H9 (cell line): Measurements from ENCODE around the gene CERS6. TPM values are rescaled to one million over a fixed set of nuclear protein-coding genes. Genes with fewer than 3 reads are reported as not detected.

ENCODE experiments used
- DNase-seq: peaks from one replicate; pipeline ENCODE4 v3.0.0-alpha.2; 2017
- H2AFZ ChIP-seq: one replicate; pipeline ENCODE4 v1.6.1; 2013; ENCODE audit warnings: mild to moderate bottlenecking, low read length, control low read depth, moderate library complexity
- H2AK5ac ChIP-seq: 2 replicates; pipeline ENCODE4 v1.6.1; 2013; ENCODE audit warnings: low read length, control low read depth, mixed read lengths; ENCODE audit not compliant: insufficient read length
- H2BK120ac ChIP-seq: one replicate; pipeline ENCODE4 v1.6.1; 2013; ENCODE audit warnings: low read depth, mild to moderate bottlenecking, low read length, control low read depth, inconsistent platforms; ENCODE audit not compliant: poor library complexity, severe bottlenecking
- H2BK12ac ChIP-seq: 2 replicates; pipeline ENCODE4 v1.6.1; 2013; ENCODE audit warnings: low read length, control low read depth, mixed read lengths, low read depth; ENCODE audit not compliant: insufficient read length
- H2BK15ac ChIP-seq: 2 replicates; pipeline ENCODE4 v1.6.1; 2013; ENCODE audit warnings: low read depth, low read length, control low read depth
- H2BK20ac ChIP-seq: one replicate; pipeline ENCODE4 v1.6.1; 2013; ENCODE audit warnings: low read depth, mild to moderate bottlenecking, low read length, control low read depth, inconsistent platforms; ENCODE audit not compliant: poor library complexity, severe bottlenecking
- H2BK5ac ChIP-seq: 2 replicates; pipeline ENCODE4 v1.6.1; 2013; ENCODE audit warnings: low read length, control low read depth, mixed read lengths; ENCODE audit not compliant: insufficient read length
- H3K14ac ChIP-seq: 2 replicates; pipeline ENCODE4 v1.6.1; 2013; ENCODE audit warnings: low read length, control low read depth; ENCODE audit not compliant: insufficient read depth
- H3K18ac ChIP-seq: 2 replicates; pipeline ENCODE4 v1.6.1; 2013; ENCODE audit warnings: low read depth, mild to moderate bottlenecking, mixed read lengths, low read length, control low read depth; ENCODE audit not compliant: insufficient read length
- H3K23ac ChIP-seq: 2 replicates; pipeline ENCODE4 v1.6.1; 2013; ENCODE audit warnings: low read length, control low read depth, mixed read lengths, low read depth; ENCODE audit not compliant: insufficient read length
- H3K23me2 ChIP-seq: 2 replicates; pipeline ENCODE4 v1.6.1; 2013; ENCODE audit warnings: low read depth, mild to moderate bottlenecking, mixed read lengths, low read length, control low read depth; ENCODE audit not compliant: insufficient read length, poor library complexity, severe bottlenecking
- H3K27ac ChIP-seq: 2 replicates; pipeline ENCODE4 v1.5.1; 2013; ENCODE audit warnings: low read length, control low read depth, mixed read lengths, low read depth; ENCODE audit not compliant: insufficient read length
- H3K27me3 ChIP-seq: 2 replicates; pipeline ENCODE4 v1.6.1; 2013; ENCODE audit warnings: low read length, control low read depth, inconsistent platforms; ENCODE audit not compliant: insufficient read depth
- H3K4ac ChIP-seq: 2 replicates; pipeline ENCODE4 v1.6.1; 2013; ENCODE audit warnings: low read depth, mild to moderate bottlenecking, control low read depth, inconsistent platforms, low read length, moderate library complexity
- H3K4me1 ChIP-seq: 2 replicates; pipeline ENCODE4 v1.6.1; 2013; ENCODE audit warnings: low read length, control low read depth, inconsistent platforms; ENCODE audit not compliant: insufficient read depth
- H3K4me2 ChIP-seq: 2 replicates; pipeline ENCODE4 v1.6.1; 2013; ENCODE audit warnings: low read length, control low read depth, mixed read lengths; ENCODE audit not compliant: insufficient read length, insufficient read depth
- H3K56ac ChIP-seq: 2 replicates; pipeline ENCODE4 v1.6.1; 2013; ENCODE audit warnings: low read depth, mild to moderate bottlenecking, mixed read lengths, low read length, control low read depth; ENCODE audit not compliant: insufficient read length
- H3K79me1 ChIP-seq: 2 replicates; pipeline ENCODE4 v1.6.1; 2013; ENCODE audit warnings: low read depth, mild to moderate bottlenecking, moderate library complexity, low read length, control low read depth, inconsistent platforms; ENCODE audit not compliant: insufficient read depth, poor library complexity, severe bottlenecking
- H3K79me2 ChIP-seq: 2 replicates; pipeline ENCODE4 v1.6.1; 2013; ENCODE audit warnings: low read length, control low read depth, inconsistent platforms; ENCODE audit not compliant: insufficient read depth
- H3K9ac ChIP-seq: 2 replicates; pipeline ENCODE4 v1.6.1; 2013; ENCODE audit warnings: low read length, control low read depth, mixed read lengths; ENCODE audit not compliant: insufficient read length; ENCODE audit errors: extremely low read depth
- H3K9me3 ChIP-seq: one replicate; pipeline ENCODE4 v1.6.1; 2013; ENCODE audit warnings: low read depth, low read length, inconsistent platforms; ENCODE audit not compliant: control insufficient read depth
- H3T11ph ChIP-seq: one replicate; pipeline ENCODE4 v1.6.1; 2013; ENCODE audit warnings: mild to moderate bottlenecking, low read length, control low read depth, inconsistent platforms
- H4K20me1 ChIP-seq: one replicate; pipeline ENCODE4 v1.6.1; 2013; ENCODE audit not compliant: control insufficient read depth, insufficient read length, insufficient read depth
- H4K5ac ChIP-seq: 2 replicates; pipeline ENCODE4 v1.6.1; 2013; ENCODE audit warnings: low read depth, mild to moderate bottlenecking, mixed read lengths, low read length, control low read depth; ENCODE audit not compliant: insufficient read length
- H4K8ac ChIP-seq: replicated peaks from 2 replicates; pipeline ENCODE4 v1.6.1; 2013; ENCODE audit warnings: low read length, control low read depth, mixed read lengths, low read depth; ENCODE audit not compliant: insufficient read length
- H4K91ac ChIP-seq: 2 replicates; pipeline ENCODE4 v1.6.1; 2013; ENCODE audit warnings: low read depth, mild to moderate bottlenecking, moderate library complexity, mixed read lengths, low read length, control low read depth; ENCODE audit not compliant: insufficient read length
- H3K27ac Mint-ChIP-seq, 3 experiments: 2 replicates in 2 of 3; 3 replicates in 1 of 3; pipeline ENCODE4 v1.8.0; 2020 to 2021; ENCODE audit warnings: mixed read lengths in 3 of 3, mild to moderate bottlenecking in 1 of 3, moderate library complexity in 1 of 3
- H3K27me3 Mint-ChIP-seq: 2 replicates; pipeline ENCODE4 v1.8.0; 2021; ENCODE audit warnings: low read depth, mild to moderate bottlenecking, moderate library complexity, mixed read lengths
- H3K36me3 Mint-ChIP-seq, 3 experiments: 2 replicates in 2 of 3; 3 replicates in 1 of 3; pipeline ENCODE4 v1.8.0; 2020 to 2021; ENCODE audit warnings: low read depth in 3 of 3, mixed read lengths in 3 of 3; ENCODE audit not compliant: insufficient read depth in 1 of 3
- H3K4me1 Mint-ChIP-seq, 2 experiments: 2 replicates each; pipeline ENCODE4 v1.8.0; 2020; ENCODE audit warnings: mixed read lengths in 2 of 2
- H3K4me3 Mint-ChIP-seq, 2 experiments: 2 replicates in 1 of 2; 3 replicates in 1 of 2; pipeline ENCODE4 v1.8.0; 2020 to 2021; ENCODE audit warnings: mild to moderate bottlenecking in 2 of 2, mixed read lengths in 2 of 2, moderate library complexity in 1 of 2
- H3K9me3 Mint-ChIP-seq, 2 experiments: 2 replicates in 1 of 2; 3 replicates in 1 of 2; pipeline ENCODE4 v1.8.0; 2020; ENCODE audit warnings: mild to moderate bottlenecking in 2 of 2, mixed read lengths in 2 of 2, moderate library complexity in 1 of 2
- CTCF ChIP-seq: fragments of 200-600 bp; sonication (generic); conservative IDR thresholded peaks from 3 replicates; pipeline ENCODE4 v1.8.0; 2021; ENCODE audit warnings: antibody characterized with exemption, mild to moderate bottlenecking
- WGBS: extraction: QIAGEN DNeasy Blood & Tissue Kit; methylation state at CpG from one replicate; pipeline ENCODE4 v1.1.7; 2013; ENCODE audit warnings: missing lambda C conversion rate, low lambda C conversion rate, mixed read lengths; ENCODE audit not compliant: insufficient read length; ENCODE audit errors: extremely low coverage; 5-methylcytosine and 5-hydroxymethylcytosine counted together
- total RNA-seq: library from RNA; stranded (reverse); gene quantifications from 2 replicates; pipeline ENCODE4 v1.2.1, GENCODE V29; 2021

The CERS6 gene
- total RNA-seq, 1 experiment from 2014 or later: 17.7 TPM

- H4K5ac ChIP-seq: no peak overlapping the region
- H3K18ac ChIP-seq: no peak overlapping the region
- no peak overlapping the region for H3T11ph ChIP-seq
- H3K4me3 Mint-ChIP-seq: no peak overlapping the region
- no peaks in the 10 kb centered on the region for H3K79me1 ChIP-seq
- no peak overlapping the region for H2BK20ac ChIP-seq
- no peak for DNase-seq
- H3K27me3 ChIP-seq: no peaks in the 10 kb centered on the region
- no peaks in the 10 kb centered on the region for H3K9me3 ChIP-seq
- no peak overlapping the region for H3K56ac ChIP-seq
- H2AK5ac ChIP-seq: no peak overlapping the region
- no peak overlapping the region for H3K27ac ChIP-seq
- no peak overlapping the region for H2BK5ac ChIP-seq
- peaks cover 3% of the 10 kb centered on the region; the same call in 1 of the 2 replicates for H3K4me1 ChIP-seq
- no peak overlapping the region for H3K4ac ChIP-seq
- H4K8ac ChIP-seq: no peak overlapping the region
- H3K9ac ChIP-seq: no peak overlapping the region
- H3K27me3 Mint-ChIP-seq: no peaks in the 10 kb centered on the region
- no peak overlapping the region for H3K14ac ChIP-seq
- no peaks in the 10 kb centered on the region for H3K9me3 Mint-ChIP-seq
- no peak overlapping the region for H4K91ac ChIP-seq
- H4K20me1 ChIP-seq: no peaks in the 10 kb centered on the region
- no peak overlapping the region for H2BK12ac ChIP-seq
- WGBS: no CpG with 5 or more reads among the region's 1 CpG
- H3K4me1 Mint-ChIP-seq: peaks cover 10 to 13% of the 10 kb centered on the region in 2 experiments
- no peaks in the 10 kb centered on the region for H3K23me2 ChIP-seq
- H3K79me2 ChIP-seq: no peaks in the 10 kb centered on the region
- H3K27ac Mint-ChIP-seq: no peak overlapping the region
- no peak overlapping the region for H3K23ac ChIP-seq
- no peak for TF ChIP-seq CTCF
- no peak overlapping the region for H3K4me2 ChIP-seq
- H3K36me3 Mint-ChIP-seq: peaks cover 10 to 25% (median 19%) of the 10 kb centered on the region in 3 experiments
- no peak overlapping the region for H2BK15ac ChIP-seq
- no peak overlapping the region for H2BK120ac ChIP-seq
- H2AFZ ChIP-seq: no peak overlapping the region
Observed at GRCh38 chr2:168562971-168563370, 106.9 kb downstream of the CERS6 start.
